ENCODE measurements around the gene CECR2.
"Not testable (repeated sequence)": the region's sequence is repeated elsewhere in the genome, so short reads cannot be mapped to it uniquely, and the experiment has no call there.

CECR2 gene

DNA sequence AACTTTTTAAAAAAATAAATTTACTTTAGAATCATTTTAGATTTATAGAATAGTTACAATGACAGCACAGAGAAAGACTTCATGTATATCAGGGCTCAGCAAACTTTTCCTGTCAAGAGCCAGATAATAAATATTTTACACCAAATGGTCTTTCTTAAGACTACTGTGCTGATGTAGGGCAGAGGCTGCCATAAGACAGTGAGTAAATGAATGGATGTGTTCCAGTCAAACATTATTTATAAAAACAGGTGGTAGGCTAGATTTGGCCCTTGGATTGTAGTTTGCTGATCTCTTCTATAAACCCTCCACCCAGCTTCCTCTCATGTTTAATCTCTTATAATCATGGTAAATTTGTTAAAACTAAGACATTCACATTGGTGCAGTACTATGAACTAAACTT, 33.0 kb downstream of the CECR2 start:
- DNase-seq (ENCODE audit: low read depth): no peak

DNA sequence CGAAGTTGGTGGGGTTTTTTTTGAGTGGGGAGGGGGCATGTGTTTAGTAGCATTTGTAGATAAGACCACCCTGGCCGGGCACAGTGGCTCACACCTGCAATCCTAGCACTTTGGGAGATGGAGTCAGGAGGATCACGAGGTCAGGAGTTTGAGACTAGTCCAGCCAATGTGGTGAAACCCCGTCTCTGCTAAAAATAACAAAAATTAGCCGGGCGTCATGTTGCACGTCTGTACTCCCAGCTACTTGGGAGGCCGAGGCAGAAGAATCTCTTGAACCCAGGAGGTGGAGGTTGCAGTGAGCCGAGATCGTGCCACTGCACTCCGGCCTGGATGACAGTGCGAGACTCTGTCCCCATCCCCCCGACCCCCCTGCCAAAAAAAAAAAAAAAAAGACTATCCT, 34.6 kb downstream of the CECR2 start:
- no peak for DNase-seq (ENCODE audit: low read depth)

DNA sequence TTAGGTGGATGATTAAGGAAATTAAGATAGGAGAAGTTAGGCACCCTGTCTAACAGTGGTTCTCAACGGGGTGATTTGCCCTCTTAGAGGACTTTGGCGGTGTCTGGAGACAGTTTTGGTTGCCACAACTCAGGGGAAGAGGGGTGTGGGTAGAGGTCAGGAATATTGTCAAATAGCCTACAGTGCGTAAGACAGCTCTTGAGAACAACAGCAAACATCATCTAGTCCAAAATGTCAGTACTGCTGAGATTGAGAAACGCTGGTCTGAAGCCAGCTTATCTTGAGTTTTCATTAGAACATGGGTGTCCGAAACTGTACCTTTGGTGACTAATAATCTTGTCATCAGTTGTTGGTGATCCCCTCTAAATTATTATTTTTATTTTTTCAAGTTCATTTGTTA, 38.4 kb downstream of the CECR2 start:
- no peak for DNase-seq (ENCODE audit: low read depth)

DNA sequence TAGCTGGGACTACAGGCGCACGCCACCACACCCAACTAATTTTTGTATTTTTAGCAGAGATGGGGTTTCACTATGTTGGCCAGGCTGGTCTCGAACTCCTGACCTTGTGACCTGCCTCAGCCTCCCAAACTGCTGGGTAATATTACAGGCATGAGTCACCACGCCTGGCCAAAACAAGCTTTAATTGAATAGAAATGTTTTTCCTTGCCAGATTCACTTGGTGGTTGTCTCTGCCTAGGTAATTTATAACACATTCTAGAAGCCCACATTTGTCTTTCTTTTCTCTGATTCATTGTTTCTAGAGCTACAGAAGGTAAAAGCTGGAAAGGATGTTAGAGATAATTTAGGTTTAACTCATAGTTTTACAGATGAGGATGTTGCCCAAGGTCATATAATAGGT, 41.3 kb downstream of the CECR2 start:
- DNase-seq (ENCODE audit: low read depth): no peak

DNA sequence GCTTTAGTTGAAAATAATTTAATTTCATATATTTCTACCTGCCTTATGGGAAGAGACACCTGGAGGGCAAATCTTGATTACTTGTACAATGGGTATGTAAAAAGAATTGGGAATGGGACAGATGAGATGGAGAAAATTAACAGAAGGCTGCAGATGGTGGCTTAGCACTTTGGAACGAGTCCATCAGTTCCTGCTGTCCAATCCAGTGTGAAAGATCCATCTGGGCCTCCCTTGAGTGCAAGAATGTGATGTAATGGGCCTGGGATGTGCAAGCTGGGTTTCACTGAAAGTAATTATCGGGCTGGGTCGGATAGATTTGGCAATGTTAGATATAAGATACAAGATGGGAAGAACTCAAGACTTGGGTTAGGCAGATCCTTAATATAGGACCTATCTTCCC, 42.0 kb downstream of the CECR2 start:
- DNase-seq (ENCODE audit: low read depth): no peak

DNA sequence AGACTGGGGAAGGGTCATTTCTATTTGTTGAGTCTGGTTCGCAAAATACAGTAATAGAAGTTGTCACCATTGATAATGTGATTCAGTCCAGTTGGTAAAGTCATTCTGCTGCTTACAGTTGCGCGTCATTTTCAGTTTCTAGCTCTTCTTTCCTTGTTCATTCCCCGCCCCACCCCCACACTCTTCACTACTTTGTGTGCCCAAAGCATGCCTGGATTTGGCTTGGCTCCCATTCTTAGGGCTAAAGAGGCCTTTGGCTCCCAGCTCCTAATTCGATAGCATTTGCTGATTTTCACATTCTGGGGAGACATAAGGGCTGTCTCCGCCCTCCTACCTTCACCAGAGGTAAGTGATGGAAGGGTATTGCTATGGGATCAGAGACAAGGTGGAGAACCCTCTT, 43.0 kb downstream of the CECR2 start:
- DNase-seq (ENCODE audit: low read depth): no peak

DNA sequence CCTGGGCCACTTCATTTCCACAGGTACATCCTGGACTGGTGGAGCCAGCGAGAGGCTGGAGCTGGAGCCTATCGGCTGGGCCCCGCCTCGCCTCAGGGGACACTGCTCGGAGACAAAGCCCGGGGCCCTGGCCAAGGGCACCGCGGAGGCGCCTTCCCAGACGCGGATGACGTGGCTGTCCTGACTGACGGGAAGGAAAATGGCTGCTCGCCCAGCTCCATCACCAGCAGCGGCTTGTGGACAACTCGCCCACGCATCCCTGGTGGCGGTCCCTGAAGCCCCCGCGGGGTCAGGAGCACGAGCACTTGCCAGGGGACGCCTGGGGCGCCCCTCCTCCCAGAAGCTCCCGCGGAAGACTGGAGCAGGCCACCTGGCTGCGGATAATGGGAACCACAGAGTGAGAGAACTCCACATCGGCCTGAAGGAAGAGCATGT, 49.6 kb downstream of the CECR2 start:
- DNase-seq (ENCODE audit: low read depth): no peak

DNA sequence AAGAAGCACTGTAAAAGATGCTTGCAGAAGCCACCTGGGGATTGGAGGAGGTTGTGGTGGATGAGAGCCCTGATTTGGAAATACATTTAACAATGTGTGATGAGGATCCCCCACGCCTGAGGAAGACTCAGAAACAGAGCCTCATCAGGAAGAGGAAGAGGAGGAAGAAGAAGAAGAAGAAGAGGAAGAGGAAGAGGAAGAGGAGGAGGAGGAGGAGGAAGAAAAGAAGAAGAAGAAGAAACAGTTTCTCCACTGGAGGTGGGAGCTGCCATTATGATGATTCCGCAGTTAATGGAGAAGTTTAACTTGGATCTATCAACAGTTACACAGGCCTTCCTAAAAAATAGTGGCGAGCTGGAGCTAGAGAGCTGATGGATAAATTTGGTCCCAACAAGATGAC, 50.1 kb downstream of the CECR2 start:
- DNase-seq (ENCODE audit: low read depth): no peak

DNA sequence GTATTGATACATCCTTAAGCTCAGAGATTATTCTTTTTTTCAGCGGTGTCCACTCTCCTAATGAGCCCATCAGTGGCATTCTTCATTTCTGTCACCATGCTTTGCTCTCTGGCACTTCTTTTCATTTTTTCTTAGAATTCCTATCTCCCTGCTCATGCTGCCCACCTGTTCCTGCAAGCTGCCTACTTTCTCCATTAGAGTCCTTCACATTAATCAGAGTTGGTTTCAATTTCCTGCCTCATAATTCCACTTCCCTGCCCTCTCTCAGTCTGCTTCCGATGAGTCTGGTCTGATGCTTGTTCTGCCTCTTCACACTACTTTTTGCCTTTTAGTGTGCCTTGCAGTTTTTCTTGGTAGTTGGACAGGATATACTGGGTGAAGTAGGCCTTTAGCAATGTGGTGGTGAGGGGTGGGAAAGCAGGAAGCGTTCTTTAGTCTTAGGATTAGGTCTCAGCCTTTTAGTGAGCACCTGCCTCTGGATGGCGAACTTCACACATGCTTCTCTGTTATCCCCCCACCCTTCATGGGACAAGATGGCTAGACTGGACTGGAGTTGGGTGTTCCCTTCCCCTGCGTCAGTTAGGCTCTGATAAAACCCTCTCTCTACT, 53.6 kb downstream of the CECR2 start:
- DNase-seq (ENCODE audit: low read depth): no peak

DNA sequence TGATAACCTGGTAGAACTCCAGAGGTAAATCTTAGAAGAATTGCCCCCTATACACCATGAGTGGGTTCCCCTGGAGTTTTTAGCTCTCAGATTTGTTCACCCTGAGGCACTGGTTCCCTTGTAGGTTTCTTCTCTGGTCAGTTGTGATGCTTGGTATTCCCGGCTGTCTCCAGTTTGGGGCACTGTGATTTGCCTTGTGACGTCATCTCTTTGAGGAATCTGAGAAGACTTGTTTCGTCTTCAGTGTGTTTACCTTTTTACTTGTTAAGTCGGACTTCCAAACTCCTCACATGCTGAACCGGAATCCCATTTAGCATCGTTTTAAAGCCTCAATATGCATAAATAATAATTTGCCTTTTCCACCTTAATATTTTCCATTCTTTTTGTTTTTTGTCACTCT, 54.4 kb downstream of the CECR2 start:
- no peak for DNase-seq (ENCODE audit: low read depth)

DNA sequence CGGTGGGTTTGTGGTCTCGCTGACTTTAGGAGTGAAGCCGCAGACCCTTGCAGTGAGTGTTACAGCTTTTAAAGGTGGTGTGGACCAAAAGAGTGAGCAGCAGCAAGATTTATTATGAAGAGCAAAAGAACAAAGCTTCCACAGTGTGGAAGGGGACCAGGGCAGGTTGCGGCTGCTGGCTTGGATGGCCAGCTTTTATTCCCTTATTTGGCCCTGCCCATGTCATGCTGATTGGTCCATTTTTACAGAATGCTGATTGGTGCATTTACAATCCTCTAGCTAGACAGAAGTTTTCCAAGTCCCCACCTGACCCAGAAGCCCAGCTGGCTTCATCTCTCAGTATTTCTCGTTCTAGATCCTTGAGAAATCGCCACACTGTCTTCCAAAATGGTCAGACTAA, 58.3 kb downstream of the CECR2 start:
- DNase-seq (ENCODE audit: low read depth): not testable (repeated sequence)

DNA sequence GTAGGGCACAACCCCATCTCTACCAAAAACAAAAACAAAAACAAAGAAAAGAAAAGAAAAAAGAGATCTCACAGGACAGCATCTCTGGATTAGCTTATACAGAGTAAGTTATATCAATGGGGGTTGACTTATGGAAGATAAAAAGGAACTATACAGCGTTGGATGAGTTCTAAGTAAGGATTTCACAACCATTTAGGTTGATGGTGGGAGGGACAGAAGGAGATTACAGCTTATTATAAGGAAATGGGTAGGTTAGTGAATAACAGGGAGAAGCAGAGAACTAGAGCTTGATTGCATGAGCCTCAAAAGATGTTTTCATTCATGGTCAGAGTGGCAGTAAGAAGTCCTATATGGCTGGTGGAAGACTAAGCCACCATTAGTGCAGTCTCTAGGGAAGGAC, 60.3 kb downstream of the CECR2 start:
- DNase-seq (ENCODE audit: low read depth): no peak

DNA sequence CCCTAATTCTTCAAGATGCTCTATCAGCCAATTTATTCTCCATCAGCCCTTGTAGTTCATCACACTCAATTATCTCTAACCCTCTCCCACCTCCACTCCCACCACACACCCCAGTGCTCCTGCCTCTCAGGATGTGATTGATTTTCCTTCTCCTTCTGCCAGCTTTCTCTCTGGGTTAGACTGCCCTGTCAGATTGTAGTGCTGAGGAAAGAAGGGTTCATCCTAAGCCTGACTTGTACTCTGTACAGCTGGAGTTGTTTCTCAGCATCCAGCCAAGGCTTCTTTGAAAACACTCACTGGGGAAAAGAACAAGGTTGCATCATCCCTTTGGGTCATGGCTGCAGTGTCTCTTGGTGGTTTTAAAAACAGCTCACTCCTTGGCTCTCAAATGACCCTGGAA, 61.2 kb downstream of the CECR2 start:
- peak; percentile 32 for DNase-seq (ENCODE audit: low read depth)

DNA sequence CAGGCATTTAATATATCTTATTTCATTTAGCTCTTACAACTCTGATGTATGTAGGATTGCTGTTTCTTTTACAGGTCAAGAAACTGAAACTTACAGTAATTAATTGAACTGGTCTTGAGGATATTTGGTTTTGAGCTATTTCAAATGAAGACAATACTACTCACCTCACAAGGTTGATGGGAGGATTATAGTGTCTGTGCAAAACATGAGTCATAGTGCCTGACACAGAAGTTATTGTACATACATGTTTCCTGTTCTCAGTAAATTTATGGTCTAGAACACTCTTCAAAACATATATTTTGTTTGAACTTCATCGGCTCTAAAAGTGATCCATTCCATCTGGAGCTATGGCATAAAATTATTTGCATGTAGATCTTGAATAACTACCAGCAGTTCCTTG, 61.9 kb downstream of the CECR2 start:
- DNase-seq (ENCODE audit: low read depth): no peak

DNA sequence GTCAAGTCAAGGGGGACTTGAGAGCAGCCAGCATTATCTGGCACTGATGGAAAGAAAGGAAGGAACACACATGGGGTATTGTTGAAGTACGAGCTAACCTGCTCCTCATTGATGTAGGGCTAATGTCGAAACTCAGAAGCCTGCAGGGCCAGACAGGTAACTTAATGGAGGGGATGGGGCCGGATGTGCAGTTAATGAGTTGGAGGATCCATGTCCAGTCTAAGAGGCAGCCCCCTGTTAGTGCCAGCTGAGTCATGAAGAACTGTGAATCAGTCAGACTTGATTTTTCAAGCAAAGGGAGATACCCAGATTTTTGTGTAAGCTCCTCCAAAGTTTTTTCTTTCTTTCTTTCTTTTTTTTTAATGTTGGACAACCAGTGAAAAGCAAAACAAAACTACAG, 65.6 kb downstream of the CECR2 start:
- no peak for DNase-seq (ENCODE audit: low read depth)

DNA sequence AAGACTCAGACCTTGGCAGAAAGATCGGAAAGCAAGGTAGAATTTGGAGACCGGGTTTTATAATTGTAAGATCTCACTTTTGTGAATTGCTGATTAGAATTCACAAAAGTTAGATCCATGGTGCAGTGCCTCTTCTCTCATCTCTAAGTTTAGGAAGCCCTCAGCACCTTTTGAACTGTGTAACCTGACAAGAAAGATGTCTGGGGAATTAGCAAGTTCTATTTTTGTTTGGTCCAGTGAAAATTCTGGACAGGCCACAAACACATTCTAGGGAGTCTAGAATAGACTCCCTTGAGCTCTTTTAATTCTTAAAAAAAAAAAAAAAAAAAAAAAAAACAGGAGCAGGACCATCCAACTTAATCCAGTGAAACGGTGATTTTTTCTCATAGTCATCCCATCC, 66.1 kb downstream of the CECR2 start:
- DNase-seq (ENCODE audit: low read depth): no peak

DNA sequence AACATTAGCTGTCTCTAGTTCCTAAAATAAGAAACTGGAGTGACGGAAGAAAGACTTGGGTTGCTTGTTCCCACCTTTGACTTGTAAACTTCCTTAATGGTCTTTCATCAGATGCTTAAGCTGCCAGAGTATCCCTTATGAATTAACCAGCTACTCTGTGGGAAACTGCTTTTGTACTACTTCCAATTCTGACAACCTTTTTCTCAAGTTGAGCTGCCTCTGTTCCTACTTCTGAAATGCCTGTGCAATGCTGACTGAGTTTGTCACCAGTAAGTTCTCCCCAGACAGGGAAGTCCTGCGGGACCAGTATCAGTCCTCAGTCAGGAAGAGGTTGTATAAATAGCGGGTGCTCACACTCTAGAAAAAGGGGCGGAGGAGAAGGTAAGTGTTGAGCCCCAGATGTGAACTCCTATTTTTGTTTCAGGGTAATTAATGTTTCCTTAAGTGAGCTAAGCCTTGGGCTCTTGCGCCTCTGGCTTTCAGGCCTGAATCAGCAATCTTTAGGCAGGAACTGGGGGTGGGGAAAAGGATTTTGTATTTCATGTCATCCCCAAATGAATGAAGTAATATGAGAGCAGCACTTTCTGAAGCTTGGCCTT, 67.2 kb downstream of the CECR2 start:
- DNase-seq (ENCODE audit: low read depth): no peak

DNA sequence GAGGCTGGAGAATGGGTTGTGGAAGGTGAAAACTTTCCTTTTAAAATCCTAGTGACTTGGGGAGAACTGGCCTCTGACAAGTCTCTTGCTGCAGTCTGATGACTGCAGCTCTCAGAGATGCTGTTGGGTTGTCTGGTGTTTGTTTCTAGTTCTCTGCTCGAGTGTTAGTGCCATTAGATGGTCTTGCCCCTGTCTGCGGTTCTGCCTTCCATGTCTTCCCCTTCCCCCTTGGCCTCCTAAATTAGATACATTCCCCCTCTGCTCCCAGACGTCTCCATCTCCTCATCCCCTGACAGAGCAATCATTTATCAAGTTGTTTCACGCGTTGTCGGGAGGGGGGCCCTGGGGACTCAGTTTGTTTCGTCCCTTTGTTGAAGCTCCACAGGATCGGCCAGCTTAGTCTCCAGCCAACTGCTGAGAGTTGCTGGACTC, 67.7 kb downstream of the CECR2 start:
- DNase-seq (ENCODE audit: low read depth): no peak

DNA sequence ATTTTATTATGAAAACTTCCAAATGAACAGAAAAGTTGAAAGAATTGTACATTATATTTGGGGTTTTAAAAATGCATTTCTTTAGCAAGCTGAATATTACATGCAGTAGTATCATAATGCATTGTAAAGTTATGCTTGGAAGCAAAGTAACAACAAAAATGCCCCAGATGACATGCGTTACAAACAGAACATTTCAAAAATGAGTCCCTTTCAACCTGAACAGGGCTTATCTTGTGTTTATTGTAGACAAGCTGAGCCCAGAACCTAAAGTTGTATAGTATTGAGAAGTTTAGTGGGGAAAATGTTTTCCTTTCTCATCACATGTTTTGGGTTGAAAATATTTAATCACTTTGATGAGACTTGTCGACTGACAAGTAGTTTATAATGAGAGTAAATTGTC, 68.8 kb downstream of the CECR2 start:
- DNase-seq (ENCODE audit: low read depth): no peak

DNA sequence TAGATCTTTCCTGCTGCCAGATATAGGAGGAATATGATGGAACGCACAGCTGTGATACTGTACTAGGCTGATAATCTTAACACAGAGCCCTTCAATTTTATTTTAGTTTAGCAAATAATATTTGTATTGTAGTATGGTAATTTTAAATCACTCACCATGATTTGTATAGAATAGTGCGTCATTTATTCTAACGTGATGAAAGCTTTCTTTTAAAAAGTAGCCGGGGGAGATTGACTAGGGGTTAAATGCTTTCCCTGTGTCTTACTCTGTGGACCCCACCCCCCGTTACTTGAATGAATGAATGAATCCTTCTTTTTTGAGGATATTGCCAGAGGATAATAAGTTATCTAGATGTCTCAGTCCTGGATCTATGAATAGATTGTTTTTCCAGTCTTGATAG, 72.1 kb downstream of the CECR2 start:
- DNase-seq (ENCODE audit: low read depth): no peak

DNA sequence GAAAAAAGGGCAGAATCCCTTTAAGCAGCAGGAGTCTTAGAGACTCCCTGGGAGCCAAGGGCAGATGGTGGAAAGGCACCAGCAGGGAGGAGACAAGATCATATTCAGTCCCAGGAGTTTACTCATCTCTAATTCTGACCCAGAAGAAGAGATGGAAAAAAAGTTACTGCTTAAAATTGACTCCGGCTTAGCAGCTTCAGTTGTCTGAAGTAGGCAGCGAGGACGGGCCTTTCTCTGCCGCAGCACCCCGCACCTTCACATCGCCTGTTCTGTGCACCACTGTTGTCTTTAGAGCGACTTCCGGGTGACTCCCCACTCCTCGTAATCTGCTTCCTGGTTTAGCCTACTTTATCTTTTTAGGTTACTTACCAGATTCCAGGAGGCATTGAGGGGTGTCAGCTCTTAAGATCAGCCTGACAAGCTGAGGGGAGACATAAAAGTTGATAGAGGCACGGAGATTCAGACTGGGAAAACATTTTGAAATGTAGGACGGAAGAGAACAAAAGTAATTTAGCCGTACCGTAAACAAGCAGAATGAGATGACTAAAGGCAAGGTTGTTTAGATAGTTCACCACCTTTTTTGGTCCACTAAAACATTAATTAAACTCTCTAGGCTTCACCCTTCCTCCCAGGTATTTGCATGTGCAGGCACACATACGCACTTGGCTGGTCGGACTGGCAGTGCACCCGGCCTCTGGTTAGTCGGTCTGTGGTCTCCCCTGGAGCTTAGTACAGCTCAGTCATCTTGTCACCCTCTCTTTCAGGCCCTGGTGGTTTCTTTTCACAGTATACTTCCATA, 74.3 kb downstream of the CECR2 start:
- DNase-seq (ENCODE audit: low read depth): no peak

DNA sequence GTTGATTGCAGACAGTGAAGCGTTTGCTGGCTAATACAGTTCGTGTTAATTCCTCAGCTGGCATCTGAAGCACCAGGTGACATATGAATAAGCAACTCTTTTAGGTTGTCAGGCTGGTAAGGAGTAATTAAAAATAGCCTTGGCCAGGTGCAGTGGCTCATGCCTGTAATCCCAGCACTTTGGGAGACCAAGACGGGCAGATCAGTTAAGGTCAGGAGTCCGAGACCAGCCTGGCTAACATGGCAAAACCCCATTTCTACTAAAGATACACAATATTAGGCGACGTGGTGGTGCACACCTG, 74.9 kb downstream of the CECR2 start:
- DNase-seq (ENCODE audit: low read depth): no peak

DNA sequence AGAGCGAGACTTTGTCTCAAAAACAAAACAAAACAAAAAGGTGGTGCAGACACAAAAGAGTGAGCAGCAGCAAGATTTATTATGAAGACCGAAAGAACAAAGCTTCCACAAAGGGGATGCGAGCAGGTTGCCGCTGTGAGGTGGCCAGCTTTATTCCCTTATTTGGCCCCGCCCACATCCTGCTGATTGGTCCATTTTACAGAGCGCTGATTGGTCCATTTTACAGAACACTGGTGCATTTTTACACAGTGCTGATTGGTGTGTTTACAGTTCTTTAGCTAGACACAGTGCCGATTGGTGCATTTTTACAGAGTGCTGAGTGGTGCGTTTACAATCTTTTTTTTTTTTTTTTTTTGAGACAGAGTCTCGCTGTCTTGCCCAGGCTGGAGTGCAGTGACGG, 77.4 kb downstream of the CECR2 start:
- DNase-seq (ENCODE audit: low read depth): no peak

DNA sequence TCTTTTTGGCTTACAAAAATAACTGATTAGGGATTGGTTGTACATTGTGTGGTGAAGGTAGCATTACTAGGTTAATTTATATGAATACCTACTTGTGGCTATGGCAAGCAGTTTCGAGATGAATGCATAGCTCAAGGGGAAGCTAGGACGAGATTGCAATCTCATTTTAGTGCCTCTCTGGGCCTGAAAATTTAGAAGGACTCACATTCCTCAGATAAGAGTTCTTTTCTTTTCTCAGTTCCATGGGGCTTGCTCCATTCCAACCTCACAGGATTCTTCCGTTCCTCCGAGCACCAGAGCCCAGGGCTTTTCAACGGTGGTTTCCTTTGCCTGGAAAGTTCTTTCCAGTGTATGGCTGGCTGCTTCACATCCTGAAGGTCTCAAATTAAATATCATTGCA, 82.1 kb downstream of the CECR2 start:
- DNase-seq (ENCODE audit: low read depth): no peak
